HG03045 (cell line): ENCODE measurements around the gene ST13.
"Not testable (repeated sequence)": the region's sequence is repeated elsewhere in the genome, so short reads cannot be mapped to it uniquely, and the experiment has no call there.

ENCODE experiments used
- ATAC-seq: cut with Tn5 transposase; IDR thresholded peaks from one replicate; pipeline ENCODE4 v1.9.1; 2021; ENCODE audit warnings: mild to moderate bottlenecking, moderate library complexity; ENCODE audit not compliant: unreplicated experiment

ST13 gene

GRCh38 chr22:40856513-40857308 lies at the start of gene ST13, which contains the start of gene XPNPEP3:
TSS of gene ST13 (minus strand) at chr22:40856639. CDS start at chr22:40856540, 99 bp downstream.
TSS of gene XPNPEP3 (plus strand) at chr22:40857148. CDS start at chr22:40857182, 34 bp downstream.
- peak; percentile 88 for ATAC-seq

GRCh38 chr22:40904101-40904500 lies 47.7 kb upstream of the ST13 start:
- no peak for ATAC-seq

GRCh38 chr22:40898850-40899357 lies 42.5 kb upstream of the ST13 start:
- ATAC-seq, result no peak

- ATAC-seq, result no peak
Observed at GRCh38 chr22:40894417-40894816, 38.0 kb upstream of the ST13 start.

GRCh38 chr22:40890881-40891280 lies 34.4 kb upstream of the ST13 start:
- ATAC-seq, result no peak

GRCh38 chr22:40889116-40889515 lies 32.7 kb upstream of the ST13 start:
- ATAC-seq, result no peak

- no peak for ATAC-seq
Observed at GRCh38 chr22:40878922-40879321, 22.5 kb upstream of the ST13 start.

- ATAC-seq, result no peak
Observed at GRCh38 chr22:40877488-40877887, 21.0 kb upstream of the ST13 start.

GRCh38 chr22:40876907-40877306 lies 20.5 kb upstream of the ST13 start:
- ATAC-seq, result no peak

GRCh38 chr22:40875111-40875510 lies 18.7 kb upstream of the ST13 start:
- ATAC-seq, result no peak

- no peak for ATAC-seq
Observed at GRCh38 chr22:40874016-40874415, 17.6 kb upstream of the ST13 start.

GRCh38 chr22:40868379-40868778 lies 11.9 kb upstream of the ST13 start:
- ATAC-seq, result not testable (repeated sequence)

GRCh38 chr22:40867109-40867508 lies 10.7 kb upstream of the ST13 start:
- no peak for ATAC-seq

- ATAC-seq, result no peak
Observed at GRCh38 chr22:40862537-40862936, 6.1 kb upstream of the ST13 start.

- ATAC-seq, result no peak
Observed at GRCh38 chr22:40862013-40862412, 5.6 kb upstream of the ST13 start, which contains the start of gene DNAJB7. TSS of gene DNAJB7 (minus strand) at chr22:40862113. CDS start at chr22:40861994, 119 bp downstream.

GRCh38 chr22:40857309-40857855 lies 943 bp upstream of the ST13 start:
- no peak for ATAC-seq

- ATAC-seq, result peak; percentile 29
Observed at GRCh38 chr22:40855979-40856512, 393 bp downstream of the ST13 start.

- no peak for ATAC-seq
Observed at GRCh38 chr22:40855071-40855978, 1.1 kb downstream of the ST13 start.

GRCh38 chr22:40853961-40854360 lies 2.5 kb downstream of the ST13 start:
- no peak for ATAC-seq

GRCh38 chr22:40853333-40853732 lies 3.1 kb downstream of the ST13 start:
- no peak for ATAC-seq

GRCh38 chr22:40845816-40846215 lies 10.6 kb downstream of the ST13 start:
- ATAC-seq, result not testable (repeated sequence)
